ENCODE data around the gene FSHR. TPM values are rescaled to one million over a fixed set of nuclear protein-coding genes. Genes with fewer than 3 reads are reported as not detected.

Gene FSHR
- total RNA-seq (2012; rRNA removed) (not detected in 2 replicates), polyA plus RNA-seq (2012; rRNA removed) (not detected in 2 replicates), Bru-seq, nascent RNA (percentile 1 among the genes with signal in this experiment), BruChase-seq, experiment 1, labeled RNA remaining after a 6-hour chase (not detected), BruChase-seq, experiment 2, labeled RNA remaining after a 2-hour chase (percentile 1 among the genes with signal in this experiment)
- polyA plus RNA-seq (2012; cell fraction: cytosol; rRNA removed): not detected in 2 replicates
- not detected in 2 replicates for polyA plus RNA-seq (2012; cell fraction: nucleus; rRNA removed; ENCODE audit: low replicate concordance)
- long read RNA-seq: 0 reads

DNA sequence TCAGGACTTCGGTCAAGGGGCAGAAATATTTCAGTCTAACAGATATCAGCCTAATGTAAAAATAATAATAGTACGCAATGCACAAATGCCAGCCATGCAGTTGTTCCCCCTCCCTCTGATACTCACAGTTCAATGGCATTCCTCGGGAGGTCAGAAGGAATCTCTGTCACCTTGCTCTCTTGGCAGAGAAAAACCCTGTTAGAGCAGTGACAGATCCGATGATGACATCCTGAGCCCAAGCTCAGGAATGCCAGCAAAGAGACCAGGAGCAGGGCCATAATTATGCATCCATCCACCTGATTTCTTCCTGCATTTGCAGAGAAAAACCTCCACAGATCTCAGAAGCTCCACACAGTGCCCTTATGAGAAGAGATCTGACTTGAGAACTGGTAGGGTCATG lies at the start of gene FSHR:
Gene FSHR, minus strand, starts transcription at position 376 of the 400 bp plus-strand sequence. Its CDS starts 98 bp downstream, at position 278.
- H3K4me1 ChIP-seq (ENCODE audit: control insufficient read depth, insufficient read depth, low read length): no peaks in the 10 kb centered on the region
- H2AK9ac ChIP-seq (replicated peaks; ENCODE audit: low read depth, low read length, poor library complexity): no peak within 1 kb of the TSS
- H3K79me1 ChIP-seq (ENCODE audit: low read depth in 1 of 2, low read length in 2 of 2): no peaks in the 10 kb centered on the region
- H3K14ac ChIP-seq (replicated peaks; ENCODE audit: low read depth, low read length): no peak within 1 kb of the TSS
- intact Hi-C loops (cut with micrococcal nuclease) (no loop called here), in situ Hi-C loops (cut with MboI; ENCODE audit: low sequenced_read_pairs) (no loop called here), dilution Hi-C loops (cut with HindIII; ENCODE audit: low sequenced_read_pairs, unreplicated experiment) (no loop called here)
- no peak within 1 kb of the TSS for H2BK15ac ChIP-seq (ENCODE audit: low read depth, low read length)
- no TSS peak for BruUV-seq (replicated peaks)
- H3K27me3 ChIP-seq (ENCODE audit: control insufficient read depth, insufficient read depth, low read length): no peaks in the 10 kb centered on the region
- ChIA-PET CTCF (interaction anchor here (0.7 kb wide), 1 partner anchor 643 kb away, joined by 4 read pairs; no protein-coding TSS in a partner anchor), POLR2A (ENCODE audit: unreplicated experiment) (no interaction called here)
- no peak for DNase-seq
- H3K56ac ChIP-seq (ENCODE audit: extremely low read depth, insufficient read depth, low read length): no peak within 1 kb of the TSS
- H3K27ac ChIP-seq (ENCODE audit: insufficient read depth, low read length): no peak within 1 kb of the TSS
- no peak within 1 kb of the TSS for H2BK20ac ChIP-seq (ENCODE audit: low read depth, low read length)
- no peak within 1 kb of the TSS for H4K5ac ChIP-seq (ENCODE audit: low read depth, low read length)
- H4K20me1 ChIP-seq (ENCODE audit: insufficient read depth, low read length): no peaks in the 10 kb centered on the region
- H3K23ac ChIP-seq (ENCODE audit: low read depth, low read length): no peak within 1 kb of the TSS
- no peak within 1 kb of the TSS for H3K4me3 ChIP-seq (ENCODE audit: insufficient read depth, low read depth, low read length)
- no peak within 1 kb of the TSS for H4K8ac ChIP-seq (ENCODE audit: low read depth in 2 of 2, low read length in 2 of 2)
- no peak within 1 kb of the TSS for H4K91ac ChIP-seq (ENCODE audit: insufficient read depth, low read depth, low read length)
- no peak within 1 kb of the TSS for H2BK5ac ChIP-seq (ENCODE audit: low read depth, low read length, poor library complexity, severe bottlenecking)
- H3K18ac ChIP-seq (ENCODE audit: low read depth, low read length): no peak within 1 kb of the TSS
- H2BK120ac ChIP-seq (ENCODE audit: low read depth, low read length): no peak within 1 kb of the TSS
- peaks cover 7% of the 10 kb centered on the region; the same call in 1 of the 2 replicates for H3K9me3 ChIP-seq (ENCODE audit: control insufficient read depth, insufficient read depth, low read length)
- no peak within 1 kb of the TSS for H3K4me2 ChIP-seq (ENCODE audit: low read depth, low read length)
- no peak within 1 kb of the TSS for H3K9ac ChIP-seq (ENCODE audit: low read depth, low read length)
- ATAC-seq (ENCODE audit: low read depth): no peak
- H2AFZ ChIP-seq (replicated peaks; ENCODE audit: low read length, poor library complexity): no peak within 1 kb of the TSS
- H3K4ac ChIP-seq (ENCODE audit: low read depth, low read length): no peak within 1 kb of the TSS
- no peaks in the 10 kb centered on the region for H3K9me1 ChIP-seq (ENCODE audit: insufficient read depth, low read length)
- no peaks in the 10 kb centered on the region for H3K36me3 ChIP-seq (ENCODE audit: control insufficient read depth, insufficient read depth, low read length)
- TF ChIP-seq CEBPB (IDR thresholded peaks at IDR 0.05; ENCODE audit: low read depth, low read length): no peak
- no peak for TF ChIP-seq RFX5 (IDR thresholded peaks at IDR 0.05; ENCODE audit: low read depth, low read length)
- no peak for TF ChIP-seq POLR2A (IDR thresholded peaks at IDR 0.05; ENCODE audit: low read depth, low read length)
- TF ChIP-seq SMC3 (IDR thresholded peaks at IDR 0.05; ENCODE audit: low read depth, low read length): no peak
- H2AK5ac ChIP-seq (ENCODE audit: low read depth, low read length): no peak within 1 kb of the TSS
- WGBS, 2 experiments (ENCODE audit: extremely low coverage in 2 of 2, insufficient read length in 1 of 2): no CpG with 5 or more reads among the region's 4 CpGs

All from IMR-90 (cell line).